Heart right ventricle (tissue), 16 donors: ENCODE results near the gene NUTM2E. TPM values are rescaled to one million over a fixed set of nuclear protein-coding genes. Genes with fewer than 3 reads are reported as not detected.
"Not testable (repeated sequence)": the region's sequence is repeated elsewhere in the genome, so short reads cannot be mapped to it uniquely, and the experiment has no call there.

Experiments used
- ATAC-seq, 8 donors: fragments of 200-7000 bp; cut with Tn5 transposase; one replicate each; pipeline ENCODE4 v1.9.1; 2020; ENCODE audit warnings: mild to moderate bottlenecking in 8 of 8, moderate library complexity in 8 of 8, moderate number of reproducible peaks in 1 of 8
- DNase-seq, 2 donors: peaks; one replicate each; pipeline ENCODE4 v3.0.0-alpha.2; 2020
- H3K27ac ChIP-seq, 10 donors: fragments of 200-600 bp; sonication (generic) in 2 of 10; one replicate each; pipeline versions ENCODE4 v1.5.0 to v1.8.0; 2020 to 2022; ENCODE audit warnings: mild to moderate bottlenecking in 3 of 10
- H3K27me3 ChIP-seq, 7 donors: fragments of 200-600 bp; one replicate each; pipeline ENCODE4 v1.8.0; 2021 to 2022; ENCODE audit warnings: mild to moderate bottlenecking in 2 of 7
- H3K36me3 ChIP-seq, 9 donors: fragments of 200-600 bp; sonication (generic) in 1 of 9; one replicate each; pipeline versions ENCODE4 v1.5.0 to v1.8.0; 2020 to 2022; ENCODE audit warnings: mild to moderate bottlenecking in 2 of 9
- H3K4me1 ChIP-seq, 9 donors: fragments of 200-600 bp; sonication (generic) in 1 of 9; one replicate each; pipeline versions ENCODE4 v1.5.0 to v1.8.0; 2020 to 2022; ENCODE audit warnings: mild to moderate bottlenecking in 4 of 9
- H3K4me3 ChIP-seq, 10 donors: fragments of 200-600 bp; sonication (generic) in 2 of 10; one replicate each; pipeline versions ENCODE4 v1.5.0 to v1.8.0; 2020 to 2022; ENCODE audit warnings: mild to moderate bottlenecking in 7 of 10, moderate library complexity in 2 of 10
- H3K9me3 ChIP-seq, 11 donors: fragments of 200-600 bp in 10 of 11; sonication (generic) in 2 of 11; one replicate each; pipeline versions ENCODE4 v1.5.0 to v1.8.0; 2013 to 2022; ENCODE audit warnings: mild to moderate bottlenecking in 2 of 11, control low read depth in 1 of 11, moderate library complexity in 1 of 11
- WGBS, 2 donors: extraction: QIAGEN DNeasy Blood & Tissue Kit; methylation state at CpG; one replicate each; pipeline ENCODE4 v1.1.7; 2013; ENCODE audit warnings: inconsistent platforms in 1 of 2; 5-methylcytosine and 5-hydroxymethylcytosine counted together
- intact Hi-C, 10 donors: fragments of 100-400 bp; cut with DNase I; formaldehyde crosslinking; loops; one replicate each; pipeline versions ENCODE4 v1.11.1 to v1.14.2; 2022
- long read RNA-seq, 3 donors: library from polyadenylated mRNA; unstranded; transcript quantifications; one replicate each; pipeline ENCODE4 v2.0.0, GENCODE V29; 2020 to 2021
- polyA plus RNA-seq, 2 donors: library from polyadenylated mRNA; stranded (reverse); fragments of 200-250 nt; gene quantifications; one replicate each; pipeline ENCODE4 v1.2.3, GENCODE V29; 2013
- total RNA-seq, 10 donors: library from RNA; stranded (reverse); fragmentation: NEBNext Ultra II Directional in 3 of 10; extraction: Animal tissue kit (Norgen Biotek cat#: 25700) in 3 of 10; gene quantifications; one replicate each; pipeline versions ENCODE4 v1.2.1 to v1.2.4, GENCODE V29; 2021 to 2023
- TF ChIP-seq, protein P1 (sequence below), 9 donors: fragments of 200-600 bp; sonication (generic) in 2 of 9; IDR thresholded peaks; one replicate each; pipeline versions ENCODE4 v1.5.0 to v1.8.0; 2021 to 2022; ENCODE audit warnings: antibody characterized with exemption in 9 of 9, mild to moderate bottlenecking in 5 of 9, moderate library complexity in 1 of 9
- donor health status: Arrhythmogenic right ventricular cardiomyopathy.
- donor health status: ischemic (EF 13 %, LVEDD 7.1; RV severe dilation, severe dysfunction).
- donor health status: healthy with polysubstance abuse.
- donor health status: DM: no; HTN: yes; CAD: no.
- donor health status: DM: no; HTN: no; CAD: no.
- donor health status: ischemic (EF 25% LVEDD 6.9; RV normal size, moderate dysfunction).
- donor health status: ischemic (EF 25% LVEDD 5.7; RV mildly dilated, moderate dysfunction).
- donor health status: healthy.
- donor health status: DM: yes; HTN: yes; CAD: no.
- donor health status: Ischemic cardiomyopathy.
- donor health status: ischemic (EF 35%, LVEDD 5.7; RV mildly dilated, moderate dysfunction).
- donor health status: nonischemic (EF 11% LVEDD 7.7; RV severe dilation, severe dysfunction).
- donor health status: DM: yes; HTN: yes; CAD: no.
- donor health status: PGD.
- donor health status: ischemic (EF 29% LVEDD 5.4; RV normal size, mild dysfunction).
- donor health status: nonischemic (EF 23%, LVEDD 6.1; RV moderate dilation, normal function).

Gene NUTM2E, protein sequence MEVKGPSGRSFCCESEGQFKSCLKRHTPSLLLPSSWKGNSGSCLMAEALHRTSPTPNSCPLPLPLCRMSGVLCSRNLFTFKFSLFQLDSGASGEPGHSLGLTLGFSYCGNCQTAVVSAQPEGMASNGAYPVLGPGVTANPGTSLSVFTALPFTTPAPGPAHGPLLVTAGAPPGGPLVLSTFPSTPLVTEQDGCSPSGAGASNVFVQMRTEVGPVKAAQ (N-terminal part only)
- under 1 TPM in 3 of 10 donors, not detected in 7; 0.09 to 0.24 (median 0.10) TPM for total RNA-seq
- polyA plus RNA-seq, result under 1 TPM in 1 of 2 donors, not detected in 1; 0.28 TPM
- long read RNA-seq, donor 1, result 0 reads
- long read RNA-seq, donor 2, result 0 reads
- long read RNA-seq, donor 3, result 0 reads

DNA sequence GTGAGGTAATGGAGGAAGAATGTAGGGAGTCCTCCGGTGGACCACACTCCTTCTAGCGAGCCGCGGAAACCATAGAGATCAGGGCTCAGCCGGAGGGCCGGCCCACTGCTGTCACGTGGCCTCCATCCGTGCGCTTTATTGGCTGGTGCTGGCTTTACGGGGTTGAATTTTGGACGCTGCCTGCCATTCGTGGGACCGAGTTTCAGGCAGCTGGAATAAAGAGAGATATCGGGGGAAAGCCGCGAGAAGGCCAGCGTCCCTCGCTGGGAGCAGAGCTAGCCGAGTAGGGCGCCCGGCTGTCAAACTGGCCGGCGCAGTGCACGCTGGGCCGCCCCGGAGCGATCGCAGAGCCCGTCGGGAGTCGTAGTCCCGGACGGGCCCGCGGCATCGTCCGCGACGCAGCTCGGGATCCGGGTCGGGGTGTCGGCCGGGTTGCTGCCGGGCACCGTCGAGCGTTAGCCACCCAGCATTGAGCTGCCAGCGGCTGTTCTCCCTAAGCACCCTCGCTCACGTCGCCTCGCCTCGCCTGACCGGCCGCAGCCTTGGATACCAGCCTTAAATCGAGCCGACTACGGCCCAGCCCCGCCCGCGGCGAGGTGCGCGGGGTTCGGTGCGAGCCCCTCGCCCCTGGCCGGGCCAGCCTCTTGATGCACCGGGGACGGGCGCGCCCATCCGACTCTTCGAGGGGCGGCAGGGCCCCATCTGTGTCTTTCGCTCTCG lies at the start of gene NUTM2E:
NUTM2E (plus strand) TSS at position 244 of the 720 bp plus-strand sequence. CDS start 15,002 bp downstream, outside the sequence.
- DNase-seq, result peak; percentile 72 to 89
- Histone ChIP-seq H3K27ac (peak within 1 kb of the TSS; percentile 67 to 89 (median 87)), H3K4me3 (peak within 1 kb of the TSS; percentile 38 to 64 (median 60)), H3K4me1 (peaks cover 0 to 22% (median 6%) of the 10 kb centered on the region in 9 donors)
- H3K27me3 ChIP-seq, H3K9me3 ChIP-seq, H3K36me3 ChIP-seq: not testable (repeated sequence)
- intact Hi-C loops, result loop anchor here in 4 of 10 donors (5.0 to 10.0 kb wide), 2 partner anchors 98 to 101 kb away; no protein-coding TSS in a partner anchor
- WGBS, 2 donors, result 0 to 1% methylated on average over 37 to 69 of the region's 78 CpGs
- ATAC-seq, result peak; percentile 98 to 100 (median 99)

DNA sequence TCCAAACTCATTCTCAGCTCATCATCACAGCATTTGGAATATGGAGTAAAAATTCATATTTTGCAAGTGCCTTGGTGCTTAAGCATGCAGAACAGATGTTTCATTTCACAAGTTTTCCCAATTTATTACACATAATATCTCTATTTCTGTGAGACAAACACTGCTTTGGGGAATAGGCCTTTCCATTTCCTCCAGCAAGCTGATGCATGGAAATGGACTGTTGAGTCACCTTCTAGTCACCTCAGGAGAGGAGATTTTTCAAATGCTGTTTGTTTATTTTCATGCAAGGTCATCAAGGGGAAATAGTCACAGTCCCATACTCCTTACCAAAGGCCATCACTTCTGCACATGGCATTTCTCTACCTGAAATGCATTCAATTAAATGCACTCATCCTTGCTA lies 48.5 kb upstream of the NUTM2E start:
- intact Hi-C loops, H3K4me1 ChIP-seq, H3K9me3 ChIP-seq, H3K36me3 ChIP-seq, H3K4me3 ChIP-seq, H3K27me3 ChIP-seq, H3K27ac ChIP-seq, DNase-seq: not testable (repeated sequence)
- ATAC-seq, result peak in 1 of 8 donors; percentile 34

DNA sequence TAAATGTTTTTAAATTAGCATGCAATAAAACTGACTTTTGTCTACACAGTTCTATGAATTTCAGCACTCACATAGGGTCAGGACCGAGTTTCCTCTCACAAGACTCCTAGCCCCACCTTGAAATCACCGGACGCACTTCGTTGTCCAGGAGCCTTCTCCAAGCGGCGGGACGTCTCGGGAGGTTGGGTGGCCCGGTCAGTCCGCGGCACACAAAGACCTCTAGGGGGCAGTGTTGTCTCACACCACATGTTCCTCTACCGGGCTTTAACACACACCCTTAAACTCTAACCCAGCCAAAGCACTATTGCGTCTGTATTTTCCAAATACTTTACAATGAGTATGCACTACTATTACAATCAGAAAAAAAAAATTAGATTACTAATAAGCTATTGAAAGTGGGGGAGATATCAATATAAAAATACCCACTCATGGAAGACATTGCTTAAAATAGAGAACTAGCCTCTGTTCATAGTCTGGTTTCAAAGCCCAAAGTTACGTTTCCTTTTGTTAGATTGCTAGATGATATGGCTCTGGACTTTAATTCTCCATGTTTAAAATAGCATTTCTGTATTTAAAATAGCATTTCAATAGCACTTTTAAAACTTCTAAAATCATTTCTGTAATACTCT lies 47.1 kb upstream of the NUTM2E start:
- H3K36me3 ChIP-seq, H3K27me3 ChIP-seq, intact Hi-C loops, H3K27ac ChIP-seq, H3K9me3 ChIP-seq, H3K4me1 ChIP-seq: not testable (repeated sequence)
- ATAC-seq, result peak; percentile 91 to 98 (median 96)
- peak; percentile 70 to 83 for DNase-seq
- 5 to 11% methylated on average over 4 to 14 of the region's 14 CpGs for WGBS, 2 donors
- TF ChIP-seq, protein P1, sequence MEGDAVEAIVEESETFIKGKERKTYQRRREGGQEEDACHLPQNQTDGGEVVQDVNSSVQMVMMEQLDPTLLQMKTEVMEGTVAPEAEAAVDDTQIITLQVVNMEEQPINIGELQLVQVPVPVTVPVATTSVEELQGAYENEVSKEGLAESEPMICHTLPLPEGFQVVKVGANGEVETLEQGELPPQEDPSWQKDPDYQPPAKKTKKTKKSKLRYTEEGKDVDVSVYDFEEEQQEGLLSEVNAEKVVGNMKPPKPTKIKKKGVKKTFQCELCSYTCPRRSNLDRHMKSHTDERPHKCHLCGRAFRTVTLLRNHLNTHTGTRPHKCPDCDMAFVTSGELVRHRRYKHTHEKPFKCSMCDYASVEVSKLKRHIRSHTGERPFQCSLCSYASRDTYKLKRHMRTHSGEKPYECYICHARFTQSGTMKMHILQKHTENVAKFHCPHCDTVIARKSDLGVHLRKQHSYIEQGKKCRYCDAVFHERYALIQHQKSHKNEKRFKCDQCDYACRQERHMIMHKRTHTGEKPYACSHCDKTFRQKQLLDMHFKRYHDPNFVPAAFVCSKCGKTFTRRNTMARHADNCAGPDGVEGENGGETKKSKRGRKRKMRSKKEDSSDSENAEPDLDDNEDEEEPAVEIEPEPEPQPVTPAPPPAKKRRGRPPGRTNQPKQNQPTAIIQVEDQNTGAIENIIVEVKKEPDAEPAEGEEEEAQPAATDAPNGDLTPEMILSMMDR (IDR thresholded peaks at IDR 0.05), result peak; percentile 46 to 80 (median 70)
- H3K4me3 ChIP-seq, result peak overlapping the region in 1 of 10 donors; percentile 1

DNA sequence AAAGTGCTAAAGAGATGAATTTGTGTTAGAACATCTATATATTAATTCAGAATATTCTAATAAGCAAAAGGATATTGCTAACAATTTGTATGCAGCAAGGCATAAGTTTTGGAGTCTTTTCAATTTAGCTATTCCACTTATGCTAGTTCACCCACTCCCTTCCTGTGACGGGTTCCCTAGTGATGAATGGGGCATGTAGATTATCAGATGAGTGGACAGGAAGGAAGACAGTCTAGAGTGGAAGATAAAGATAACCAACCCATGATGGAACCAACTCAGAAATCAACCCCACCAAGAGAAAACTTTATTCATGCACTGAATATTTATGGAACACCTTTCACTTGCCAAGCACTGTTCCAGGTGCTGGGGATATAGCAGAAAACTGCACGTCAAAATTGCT lies 46.5 kb upstream of the NUTM2E start:
- H3K27ac ChIP-seq, H3K4me1 ChIP-seq, H3K36me3 ChIP-seq, H3K9me3 ChIP-seq, H3K27me3 ChIP-seq, H3K4me3 ChIP-seq, intact Hi-C loops, DNase-seq: not testable (repeated sequence)
- WGBS, 2 donors, result 38 to 57% methylated on average over 1 of the region's 2 CpGs
- peak in 1 of 8 donors; percentile 10 for ATAC-seq

DNA sequence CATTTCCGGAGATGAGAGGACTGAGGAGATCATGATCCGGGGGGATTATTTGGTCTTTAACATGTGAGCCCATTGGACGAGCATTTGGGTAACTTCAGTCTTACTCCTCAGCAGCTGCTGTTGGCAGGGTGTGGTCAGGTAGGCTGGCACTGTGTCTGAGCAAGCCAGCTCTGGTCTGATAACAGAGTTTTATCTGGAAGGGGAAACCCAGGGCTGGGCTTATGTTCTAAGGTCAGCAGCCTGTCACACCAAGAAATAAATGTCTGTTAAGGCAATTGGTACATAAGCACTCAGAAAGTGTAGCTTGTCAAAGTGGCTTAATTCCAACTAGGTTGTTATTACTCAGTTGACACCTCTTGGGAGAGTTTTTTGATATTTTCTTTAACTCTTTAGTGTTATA lies 45.0 kb upstream of the NUTM2E start:
- H3K27ac ChIP-seq, DNase-seq, H3K36me3 ChIP-seq, H3K4me1 ChIP-seq, H3K4me3 ChIP-seq, H3K9me3 ChIP-seq, H3K27me3 ChIP-seq, intact Hi-C loops: not testable (repeated sequence)
- ATAC-seq, result peak in 3 of 8 donors; percentile 25 to 55 (median 27)
- WGBS, 2 donors, result 74% methylated on average over 3 of the region's 3 CpGs

DNA sequence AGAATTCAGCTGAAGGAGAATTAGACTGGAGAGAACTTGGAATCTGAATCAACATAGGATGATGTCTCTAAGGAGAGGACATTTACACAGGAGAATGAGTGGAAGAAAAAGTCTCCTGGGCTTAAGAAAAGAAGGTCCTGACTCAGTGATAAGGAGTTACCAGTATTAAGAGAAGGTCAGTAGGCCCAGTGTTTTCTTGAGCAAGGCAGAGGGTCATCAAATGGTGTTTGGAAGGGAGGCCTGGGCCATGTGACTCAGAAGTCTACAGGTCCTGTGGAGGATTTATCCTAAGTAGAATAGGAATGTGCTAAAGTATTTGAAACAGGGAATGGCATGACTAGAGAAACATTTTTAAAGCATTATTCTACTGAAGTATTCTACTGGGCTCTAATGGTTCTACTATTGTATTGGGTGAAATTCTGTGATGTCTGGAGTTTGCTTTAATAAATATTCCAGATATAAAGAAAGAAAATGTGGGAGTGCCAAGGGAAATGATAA lies 39.0 kb upstream of the NUTM2E start:
- H3K4me1 ChIP-seq, intact Hi-C loops, H3K36me3 ChIP-seq, H3K27ac ChIP-seq, H3K27me3 ChIP-seq, DNase-seq, H3K9me3 ChIP-seq, H3K4me3 ChIP-seq, ATAC-seq: not testable (repeated sequence)

DNA sequence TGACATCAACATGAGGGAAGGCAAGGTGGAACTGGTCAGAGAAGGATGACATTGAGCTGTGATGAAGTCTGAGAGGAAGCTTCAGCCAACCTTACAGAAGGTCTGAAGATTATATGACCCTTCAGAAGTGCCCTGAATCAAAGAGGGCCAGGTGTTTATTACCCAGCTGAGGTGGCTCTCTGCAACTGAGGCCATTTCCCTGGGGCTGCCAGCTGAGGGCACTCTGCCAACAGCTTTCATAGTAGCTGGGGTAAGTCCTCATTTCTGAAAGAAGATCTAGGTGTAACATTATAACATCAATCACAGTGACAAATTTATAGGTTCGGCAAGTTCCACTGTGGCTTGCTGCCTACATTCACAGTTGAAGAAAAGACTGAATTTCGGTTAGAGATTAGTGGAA lies 37.2 kb upstream of the NUTM2E start:
- DNase-seq, H3K27me3 ChIP-seq, H3K27ac ChIP-seq, H3K36me3 ChIP-seq, H3K4me3 ChIP-seq, intact Hi-C loops, ATAC-seq, H3K4me1 ChIP-seq, H3K9me3 ChIP-seq: not testable (repeated sequence)
- 95% methylated on average over 2 of the region's 2 CpGs; no CpG with 5 or more reads in 1 of the 2 donors for WGBS, 2 donors

DNA sequence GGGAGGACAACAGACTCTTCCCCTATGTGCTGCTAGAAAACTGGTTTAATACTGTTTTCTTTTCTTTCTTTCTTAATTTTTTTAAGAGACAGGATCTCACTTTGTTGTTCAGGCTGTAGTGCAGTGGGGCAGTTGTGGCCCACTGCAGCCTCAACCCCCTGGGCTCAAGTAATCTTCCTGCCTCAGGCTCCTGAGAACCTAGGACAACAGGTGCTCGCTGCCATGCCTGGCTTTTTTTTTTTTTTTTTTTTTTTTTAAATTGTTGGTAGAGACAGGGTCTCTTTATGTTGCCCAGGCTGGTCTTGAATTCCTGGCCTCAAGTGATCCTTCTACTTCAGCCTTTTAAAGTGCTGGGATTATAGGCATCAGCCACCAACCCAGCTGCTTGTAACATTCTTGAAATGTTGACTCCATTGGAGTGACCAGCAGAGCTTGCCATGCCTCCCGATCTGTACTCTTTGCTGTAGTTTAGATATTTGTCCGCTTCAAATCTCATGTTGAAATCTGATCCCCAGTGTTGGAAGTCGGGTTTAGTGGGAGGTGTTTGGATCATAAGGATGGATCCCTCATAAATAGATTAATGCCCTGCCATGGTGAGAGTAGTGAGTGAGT lies 34.5 kb upstream of the NUTM2E start:
- H3K4me1 ChIP-seq, H3K4me3 ChIP-seq, H3K27ac ChIP-seq, H3K36me3 ChIP-seq, ATAC-seq, intact Hi-C loops, DNase-seq, H3K9me3 ChIP-seq, H3K27me3 ChIP-seq: not testable (repeated sequence)
- 85 to 97% methylated on average over 3 of the region's 4 CpGs for WGBS, 2 donors

DNA sequence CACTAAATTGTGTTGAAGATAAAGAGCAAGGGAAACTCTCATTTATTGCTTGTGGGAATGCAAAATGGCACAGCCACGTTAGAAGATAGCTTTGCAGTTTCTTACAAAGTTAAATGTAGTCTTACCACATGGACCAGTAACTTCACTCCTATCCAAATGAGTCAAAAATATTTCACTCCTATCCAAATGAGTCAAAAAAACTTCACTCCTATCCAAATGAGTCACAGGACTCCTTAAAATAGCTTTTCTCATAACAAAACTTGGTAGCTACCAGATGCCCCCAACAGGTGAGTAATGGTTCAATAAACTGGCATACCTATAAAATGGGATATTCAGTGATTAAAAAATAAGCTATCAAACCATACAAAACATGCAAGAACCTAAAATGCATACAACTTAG lies 27.2 kb upstream of the NUTM2E start:
- H3K9me3 ChIP-seq, DNase-seq, H3K27ac ChIP-seq, H3K4me3 ChIP-seq, intact Hi-C loops, H3K4me1 ChIP-seq, H3K27me3 ChIP-seq, ATAC-seq: not testable (repeated sequence)
- WGBS, 2 donors, result no CpG with 5 or more reads among the region's 1 CpG
- H3K36me3 ChIP-seq, result peaks cover 0 to 12% (median 0%) of the 10 kb centered on the region in 9 donors
